Ovary (tissue), 3 donors: ENCODE measurements around the gene C19orf12.

ENCODE experiments used
- CTCF ChIP-seq, 3 donors: fragments of 450-650 bp in 2 of 3; fragments of 200-600 bp in 1 of 3; IDR thresholded peaks; one replicate each; pipeline versions ENCODE4 v1.5.1 to v1.8.0; 2016 to 2022; ENCODE audit warnings: antibody characterized with exemption in 3 of 3, mild to moderate bottlenecking in 1 of 3
- EP300 ChIP-seq: sonication (generic); formaldehyde crosslinking; IDR thresholded peaks from one replicate; pipeline ENCODE4 v1.6.1; 2017; ENCODE audit warnings: antibody characterized with exemption
- POLR2A ChIP-seq: fragments of 450-650 bp; IDR thresholded peaks from one replicate; pipeline ENCODE4 v1.6.1; 2017; ENCODE audit warnings: antibody characterized with exemption, mild to moderate bottlenecking, moderate library complexity
- donor health status: DM: no; HTN: no; CAD: no.

- TF ChIP-seq CTCF (IDR thresholded peaks at IDR 0.05) (no peak), EP300 (no peak), POLR2A (no peak)
Measured at GRCh38 chr19:29683009-29683408, 32.1 kb downstream of the C19orf12 start.
